Duodenal mucosa (tissue), 2 donors: ENCODE results near the gene PATZ1.
A peak's percentile ranks its signal among the peaks of the same experiment; 100 is the strongest.
"Not testable (repeated sequence)": the region's sequence is repeated elsewhere in the genome, so short reads cannot be mapped to it uniquely, and the experiment has no call there.

Source experiments
- H3K27ac ChIP-seq: one replicate; pipeline ENCODE4 v1.7.0; 2013; ENCODE audit warnings: low read depth, low read length
- H3K27me3 ChIP-seq, 2 donors: one replicate each; pipeline ENCODE4 v1.7.0; 2013; ENCODE audit warnings: low read length in 2 of 2, control low read depth in 1 of 2; ENCODE audit not compliant: insufficient read depth in 2 of 2, control insufficient read depth in 1 of 2
- H3K36me3 ChIP-seq, 2 donors: one replicate each; pipeline ENCODE4 v1.7.0; 2013; ENCODE audit warnings: low read length in 2 of 2, control low read depth in 1 of 2; ENCODE audit not compliant: insufficient read depth in 2 of 2, control insufficient read depth in 1 of 2
- H3K4me1 ChIP-seq, 2 donors: one replicate each; pipeline ENCODE4 v1.7.0; 2013; ENCODE audit warnings: low read length in 2 of 2, control low read depth in 1 of 2; ENCODE audit not compliant: insufficient read depth in 2 of 2, control insufficient read depth in 1 of 2
- H3K4me3 ChIP-seq, 2 donors: one replicate each; pipeline ENCODE4 v1.7.0; 2013; ENCODE audit warnings: low read length in 2 of 2, low read depth in 1 of 2
- H3K9ac ChIP-seq, 2 donors: one replicate each; pipeline ENCODE4 v1.7.0; 2013; ENCODE audit warnings: low read length in 2 of 2, low read depth in 1 of 2
- H3K9me3 ChIP-seq, 2 donors: one replicate each; pipeline ENCODE4 v1.7.0; 2013; ENCODE audit warnings: low read length in 2 of 2, control low read depth in 1 of 2; ENCODE audit not compliant: control insufficient read depth in 1 of 2

PATZ1 gene

DNA sequence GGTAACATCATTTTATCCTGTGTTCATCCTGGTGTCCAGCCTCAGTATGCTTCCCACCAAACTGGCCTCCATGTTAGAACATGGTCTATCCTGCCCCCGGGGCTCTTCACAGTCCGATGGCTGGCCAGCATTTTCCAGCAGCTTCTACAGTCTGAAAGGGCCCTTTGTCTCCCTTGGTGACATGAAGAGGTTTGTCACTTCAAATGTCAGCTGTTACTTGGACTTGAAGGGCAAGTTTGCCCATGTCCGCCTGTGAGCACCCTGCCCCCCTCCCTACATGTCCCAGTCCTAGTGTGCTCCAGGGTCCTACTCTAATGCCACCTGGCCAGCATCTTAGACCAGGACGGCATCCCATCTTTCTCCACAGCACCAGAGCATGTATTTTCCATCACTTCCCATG lies 24.7 kb downstream of the PATZ1 start:
- Histone ChIP-seq H3K4me3 (no peak overlapping the region), H3K27me3 (no peaks in the 10 kb centered on the region), H3K4me1 (no peaks in the 10 kb centered on the region), H3K27ac (no peak overlapping the region), H3K36me3 (peaks cover 4 to 20% of the 10 kb centered on the region in 2 donors), H3K9ac (no peak overlapping the region), H3K9me3 (no peaks in the 10 kb centered on the region)

DNA sequence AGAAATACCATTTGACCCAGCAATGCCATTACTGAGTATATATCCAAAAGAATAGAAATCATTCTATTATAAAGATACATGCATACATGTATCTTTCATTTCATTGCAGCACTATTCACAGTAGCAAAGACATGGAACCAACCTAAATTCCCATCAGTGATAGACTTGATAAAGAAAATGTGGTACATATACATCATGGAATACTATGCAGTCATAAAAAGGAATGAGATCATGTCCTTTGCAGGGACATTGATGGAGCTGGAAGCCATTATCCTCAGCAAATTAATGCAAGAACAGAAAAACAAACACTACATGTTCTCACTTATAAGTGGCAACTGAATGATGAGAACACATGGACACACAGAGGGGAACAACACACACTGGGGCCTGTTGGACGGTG lies 31.9 kb downstream of the PATZ1 start:
- H3K36me3 ChIP-seq, H3K9me3 ChIP-seq, H3K9ac ChIP-seq, H3K27me3 ChIP-seq, H3K4me1 ChIP-seq, H3K27ac ChIP-seq, H3K4me3 ChIP-seq: not testable (repeated sequence)

DNA sequence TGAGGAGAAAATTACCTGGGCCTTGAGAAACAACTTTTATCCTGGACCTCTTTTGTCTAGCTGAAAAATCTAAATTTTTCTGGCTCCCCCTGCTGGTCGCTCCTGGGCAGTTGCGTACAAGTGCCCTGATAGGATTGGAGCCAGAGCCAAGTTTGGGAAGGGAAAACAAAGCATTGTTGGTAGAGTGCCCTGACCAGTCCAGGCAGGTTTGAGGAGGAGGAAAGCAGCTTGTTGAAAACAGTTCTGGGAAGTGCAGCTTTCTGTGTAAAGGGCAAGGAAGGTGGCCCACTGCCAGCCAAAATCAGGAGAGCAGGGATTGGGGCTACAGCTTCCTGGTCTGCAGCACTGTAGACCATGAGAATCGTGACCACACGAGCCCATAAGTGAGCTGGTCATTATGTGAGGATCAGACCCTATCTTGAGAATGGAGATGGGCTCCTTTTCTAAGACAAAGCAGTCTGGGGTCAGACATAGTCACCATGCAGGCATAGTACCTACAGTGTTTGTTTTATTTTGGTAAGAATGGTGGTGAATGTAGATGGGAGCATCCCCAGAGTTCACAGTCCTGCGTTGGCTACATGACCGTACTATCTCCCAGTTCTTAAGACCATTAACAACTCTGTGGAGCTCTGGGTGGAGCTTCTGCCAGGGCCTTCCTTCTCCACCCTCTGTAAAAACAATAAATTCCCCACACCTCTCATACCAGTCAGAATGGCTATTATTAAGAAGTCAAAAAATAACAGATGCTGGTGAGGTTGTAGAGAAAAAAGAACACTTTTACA lies 32.6 kb downstream of the PATZ1 start:
- H3K9me3 ChIP-seq = peaks cover 0 to 6% of the 10 kb centered on the region in 2 donors
- H3K4me3 ChIP-seq = no peak overlapping the region
- H3K36me3 ChIP-seq = no peaks in the 10 kb centered on the region
- H3K4me1 ChIP-seq = peaks cover 4 to 7% of the 10 kb centered on the region in 2 donors
- H3K27me3 ChIP-seq = no peaks in the 10 kb centered on the region
- H3K27ac ChIP-seq = peak overlapping the region; percentile 2
- H3K9ac ChIP-seq = no peak overlapping the region

DNA sequence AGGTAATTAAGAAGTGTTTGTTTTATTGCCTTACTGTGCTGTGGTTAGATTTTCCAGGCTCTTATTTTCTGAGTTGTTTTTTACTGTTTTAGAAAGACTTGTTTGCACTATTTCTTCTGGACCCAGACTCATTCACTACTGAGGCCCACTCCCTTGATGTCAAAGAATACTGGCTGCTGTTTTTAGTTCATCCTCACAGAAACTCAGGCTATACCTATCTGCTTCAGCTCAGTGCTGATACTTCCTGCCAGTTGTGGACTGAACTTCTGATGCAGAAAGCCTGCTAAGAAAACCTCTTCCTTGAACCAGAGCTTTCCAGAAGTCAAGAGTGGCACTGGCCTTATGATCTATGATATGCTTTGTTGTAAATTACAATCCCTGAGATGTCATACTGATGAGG lies 38.0 kb downstream of the PATZ1 start:
- Histone ChIP-seq H3K9me3 (no peaks in the 10 kb centered on the region), H3K27me3 (no peaks in the 10 kb centered on the region), H3K4me1 (peaks cover 0 to 3% of the 10 kb centered on the region in 2 donors), H3K36me3 (no peaks in the 10 kb centered on the region), H3K27ac (no peak overlapping the region), H3K4me3 (no peak overlapping the region), H3K9ac (no peak overlapping the region)

DNA sequence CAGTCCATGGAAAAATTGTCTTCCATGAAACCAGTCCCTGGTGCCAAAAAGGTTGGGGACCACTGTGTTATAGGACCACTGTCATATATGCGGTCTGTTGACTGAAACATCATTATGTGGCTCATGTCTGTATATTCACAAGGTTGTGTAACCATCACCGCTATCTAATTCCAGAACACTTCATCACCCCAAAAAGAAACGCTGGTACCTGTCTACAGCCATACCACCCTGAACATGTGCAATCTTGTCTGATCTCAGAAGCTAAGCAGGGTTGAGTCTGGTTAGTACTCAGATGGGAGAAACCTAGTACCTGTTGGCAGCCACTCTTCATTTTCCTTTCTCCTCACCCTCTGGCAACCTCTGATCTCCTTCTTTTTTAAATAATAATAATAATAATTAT lies 41.0 kb downstream of the PATZ1 start:
- no peaks in the 10 kb centered on the region for H3K27me3 ChIP-seq
- no peak overlapping the region for H3K4me3 ChIP-seq
- H3K9ac ChIP-seq = no peak overlapping the region
- H3K4me1 ChIP-seq = peaks cover 7 to 17% of the 10 kb centered on the region in 2 donors
- no peaks in the 10 kb centered on the region for H3K36me3 ChIP-seq
- no peak overlapping the region for H3K27ac ChIP-seq
- no peaks in the 10 kb centered on the region for H3K9me3 ChIP-seq

DNA sequence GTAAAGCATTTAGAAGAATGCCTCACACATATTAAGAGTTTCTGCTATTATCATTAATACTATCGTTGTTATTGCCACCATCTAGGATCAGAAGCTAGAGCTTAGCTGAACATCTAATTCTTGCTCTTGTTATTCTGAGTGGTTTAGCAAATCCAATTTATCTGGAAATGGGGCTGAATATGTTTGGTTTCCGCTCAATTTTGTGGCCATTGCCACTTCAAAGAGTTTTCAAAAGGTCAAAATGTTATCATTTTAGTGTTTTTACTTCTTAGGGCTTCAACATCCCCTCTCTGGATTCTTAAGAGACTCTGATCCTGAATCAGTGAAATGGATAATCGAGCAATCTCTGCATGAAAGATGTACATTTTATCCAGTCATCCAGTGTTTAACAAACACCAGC lies 43.6 kb downstream of the PATZ1 start:
- Histone ChIP-seq H3K27me3 (no peaks in the 10 kb centered on the region), H3K4me3 (no peak overlapping the region), H3K9ac (no peak overlapping the region), H3K4me1 (peaks cover 7 to 17% of the 10 kb centered on the region in 2 donors), H3K9me3 (no peaks in the 10 kb centered on the region), H3K36me3 (no peaks in the 10 kb centered on the region), H3K27ac (no peak overlapping the region)

DNA sequence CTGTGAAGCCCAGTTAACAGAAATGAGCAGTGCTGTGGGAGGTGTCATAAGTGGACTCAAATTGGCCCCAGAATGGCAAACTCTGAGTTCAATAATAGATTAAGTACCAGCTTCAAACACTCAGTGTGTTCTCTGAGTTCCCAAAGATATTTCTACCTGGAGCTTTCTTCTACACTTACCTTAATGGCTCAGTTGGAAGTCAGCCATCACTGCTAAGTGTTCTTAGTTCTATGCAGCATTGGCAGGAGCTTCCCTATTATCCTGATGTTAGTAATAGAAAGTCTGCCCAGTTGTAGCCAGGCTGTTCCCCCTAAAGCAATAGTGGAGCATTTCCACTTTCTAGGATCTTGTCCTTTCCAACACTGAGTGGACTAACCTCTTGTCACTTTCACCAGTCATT lies 44.1 kb downstream of the PATZ1 start:
- Histone ChIP-seq H3K9ac (no peak overlapping the region), H3K4me1 (peaks cover 8 to 20% of the 10 kb centered on the region in 2 donors), H3K9me3 (no peaks in the 10 kb centered on the region), H3K27ac (no peak overlapping the region), H3K36me3 (no peaks in the 10 kb centered on the region), H3K4me3 (no peak overlapping the region), H3K27me3 (no peaks in the 10 kb centered on the region)

DNA sequence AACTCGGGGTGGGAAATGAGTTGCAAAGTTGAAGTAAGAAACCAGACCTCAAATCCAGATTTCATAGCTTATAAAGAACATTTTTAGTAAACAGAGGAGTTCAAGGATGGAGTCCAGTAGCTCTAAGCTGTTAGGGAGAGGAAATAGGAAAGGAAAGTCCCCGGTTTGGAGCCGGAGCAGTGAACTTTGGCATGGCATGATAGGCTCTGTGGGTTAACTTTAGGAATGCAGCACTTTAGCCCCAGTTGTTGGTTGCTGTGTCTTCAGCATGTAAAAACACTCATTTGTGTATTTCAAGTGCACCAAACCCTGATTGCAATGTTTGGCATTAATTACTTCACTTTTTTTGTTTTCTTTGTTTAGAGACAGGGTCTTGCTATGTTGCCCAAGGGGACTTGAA lies 45.2 kb downstream of the PATZ1 start:
- H3K9ac ChIP-seq = no peak overlapping the region
- H3K4me1 ChIP-seq = peaks cover 15 to 31% of the 10 kb centered on the region in 2 donors
- no peaks in the 10 kb centered on the region for H3K9me3 ChIP-seq
- H3K27ac ChIP-seq = no peak overlapping the region
- no peaks in the 10 kb centered on the region for H3K27me3 ChIP-seq
- H3K4me3 ChIP-seq = no peak overlapping the region
- no peaks in the 10 kb centered on the region for H3K36me3 ChIP-seq

DNA sequence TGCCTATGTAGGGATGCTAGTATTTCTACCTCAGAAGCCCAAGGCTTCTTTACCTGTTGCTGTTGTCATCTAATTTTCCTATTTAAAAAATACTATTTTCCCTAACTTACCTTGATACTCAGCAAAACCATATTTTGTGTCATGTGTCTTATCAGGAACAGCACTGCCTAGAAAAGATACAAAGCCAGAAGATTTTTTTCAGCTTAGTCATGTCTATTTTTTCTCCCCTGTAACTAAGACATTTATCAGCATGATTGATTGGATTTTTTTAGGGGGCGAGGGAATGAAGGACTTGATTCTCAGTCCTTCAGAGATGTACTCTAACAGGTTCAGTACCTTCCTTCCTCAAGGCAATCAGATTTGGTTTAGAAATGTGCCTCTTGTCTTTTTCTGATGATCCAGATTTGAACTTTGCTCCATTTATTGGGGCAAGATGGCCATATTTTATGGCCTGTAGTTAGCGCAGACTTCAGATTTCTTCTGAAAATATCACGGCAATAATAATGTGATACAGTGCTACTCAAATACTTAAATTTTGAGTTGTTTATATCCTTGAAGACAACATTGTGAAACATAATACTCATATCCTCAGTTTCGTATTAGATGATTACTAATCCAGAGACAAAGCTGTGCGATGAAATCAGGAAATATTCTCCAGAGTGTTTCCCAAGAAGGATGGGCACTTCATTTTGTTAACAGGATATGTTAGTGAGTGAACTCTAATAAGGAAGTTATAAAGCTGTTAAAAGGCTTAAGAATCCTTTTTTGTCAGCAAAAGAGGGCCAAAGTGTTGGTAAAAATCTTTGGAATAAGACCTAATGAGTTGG lies 50.1 kb downstream of the PATZ1 start:
- Histone ChIP-seq H3K4me3 (peak overlapping the region; percentile 11 to 21), H3K9me3 (no peaks in the 10 kb centered on the region), H3K9ac (no peak overlapping the region), H3K27me3 (no peaks in the 10 kb centered on the region), H3K4me1 (peaks cover 35 to 36% of the 10 kb centered on the region in 2 donors), H3K27ac (peak overlapping the region; percentile 17), H3K36me3 (no peaks in the 10 kb centered on the region)

DNA sequence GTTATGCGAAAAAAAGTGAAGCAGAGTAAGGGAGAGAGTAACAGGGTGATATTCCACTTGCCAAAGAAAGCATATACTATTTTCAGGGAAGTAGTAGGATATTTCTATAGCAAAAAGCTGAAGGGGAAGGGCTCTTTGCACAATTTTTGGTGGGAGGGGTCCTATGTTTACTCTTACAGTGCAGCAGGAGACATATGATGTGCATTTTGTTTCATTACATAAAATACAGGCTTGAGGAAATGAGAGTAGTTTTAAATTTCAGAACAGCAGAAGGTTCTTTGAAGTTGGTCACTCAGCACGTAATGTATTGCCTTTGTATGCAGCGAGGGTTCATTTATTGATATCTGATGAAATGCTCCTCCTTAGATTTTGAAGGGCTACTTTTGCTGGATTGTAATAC lies 50.8 kb downstream of the PATZ1 start:
- Histone ChIP-seq H3K36me3 (no peaks in the 10 kb centered on the region), H3K4me1 (peaks cover 28 to 35% of the 10 kb centered on the region in 2 donors), H3K4me3 (peak overlapping the region; percentile 11 to 21), H3K27ac (no peak overlapping the region), H3K9me3 (no peaks in the 10 kb centered on the region), H3K27me3 (no peaks in the 10 kb centered on the region), H3K9ac (peak overlapping the region in 1 of 2 donors; percentile 9)
